Coronary artery (tissue), 2 donors: ENCODE measurements around the gene BTBD17.

ENCODE experiments used
- DNase-seq: peaks from one replicate; pipeline ENCODE4 v3.0.0-alpha.2; 2017; ENCODE audit warnings: low spot score
- H3K27ac ChIP-seq, 2 donors: fragments of 200-600 bp; sonication (generic); one replicate each; pipeline ENCODE4 v1.5.1; 2016 to 2019
- H3K4me3 ChIP-seq: fragments of 200-600 bp; sonication (generic); 2 replicates; pipeline ENCODE4 v1.5.1; 2016; ENCODE audit warnings: mild to moderate bottlenecking, moderate library complexity
- TF ChIP-seq, protein P1 (sequence below): fragments of 200-600 bp; sonication (generic); IDR thresholded peaks from one replicate; pipeline ENCODE4 v1.5.1; 2019; ENCODE audit warnings: antibody characterized with exemption

BTBD17 gene

DNA sequence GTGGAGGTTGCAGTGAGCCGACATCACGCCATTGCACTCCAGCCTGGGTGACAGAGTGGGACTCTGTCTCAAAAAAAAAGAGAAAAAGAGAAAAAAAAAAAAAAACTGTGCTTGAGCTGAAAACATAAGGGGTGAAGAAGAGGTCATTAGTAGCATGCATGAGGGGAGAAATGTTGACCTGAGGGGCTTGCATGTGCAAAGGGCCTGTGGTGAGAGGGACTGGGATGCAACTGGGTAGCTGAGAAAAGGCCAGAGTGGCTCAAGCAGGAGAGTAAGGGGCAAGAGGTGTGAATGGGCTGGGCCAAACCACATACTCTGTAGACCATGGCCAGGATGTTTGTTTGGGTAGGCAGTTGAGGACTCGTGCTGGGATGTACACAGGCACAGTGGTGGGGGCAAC lies 32.3 kb downstream of the BTBD17 start:
- no peak overlapping the region for H3K4me3 ChIP-seq
- DNase-seq = no peak
- H3K27ac ChIP-seq = no peak overlapping the region

DNA sequence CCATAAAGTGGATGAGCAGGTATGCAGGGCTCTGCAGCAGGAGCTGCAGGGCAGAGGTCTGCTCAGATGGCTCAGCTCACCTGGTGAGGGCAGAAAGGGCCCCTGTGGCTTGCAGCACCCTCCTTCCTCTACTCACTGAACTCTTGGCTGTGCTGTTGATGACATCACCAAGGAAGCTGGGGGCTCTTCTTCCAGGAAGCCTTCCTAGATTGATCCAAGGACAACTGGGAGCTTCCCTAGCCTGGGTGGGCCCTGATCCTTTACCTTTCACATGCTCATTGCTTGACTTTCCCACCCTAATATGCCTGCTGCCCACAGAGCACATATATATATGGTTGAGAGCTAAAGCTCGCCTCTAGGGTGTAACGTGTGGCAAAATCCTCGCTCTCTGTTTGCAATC lies 33.2 kb downstream of the BTBD17 start:
- H3K27ac ChIP-seq = no peak overlapping the region
- H3K4me3 ChIP-seq = no peak overlapping the region
- TF ChIP-seq, protein P1, sequence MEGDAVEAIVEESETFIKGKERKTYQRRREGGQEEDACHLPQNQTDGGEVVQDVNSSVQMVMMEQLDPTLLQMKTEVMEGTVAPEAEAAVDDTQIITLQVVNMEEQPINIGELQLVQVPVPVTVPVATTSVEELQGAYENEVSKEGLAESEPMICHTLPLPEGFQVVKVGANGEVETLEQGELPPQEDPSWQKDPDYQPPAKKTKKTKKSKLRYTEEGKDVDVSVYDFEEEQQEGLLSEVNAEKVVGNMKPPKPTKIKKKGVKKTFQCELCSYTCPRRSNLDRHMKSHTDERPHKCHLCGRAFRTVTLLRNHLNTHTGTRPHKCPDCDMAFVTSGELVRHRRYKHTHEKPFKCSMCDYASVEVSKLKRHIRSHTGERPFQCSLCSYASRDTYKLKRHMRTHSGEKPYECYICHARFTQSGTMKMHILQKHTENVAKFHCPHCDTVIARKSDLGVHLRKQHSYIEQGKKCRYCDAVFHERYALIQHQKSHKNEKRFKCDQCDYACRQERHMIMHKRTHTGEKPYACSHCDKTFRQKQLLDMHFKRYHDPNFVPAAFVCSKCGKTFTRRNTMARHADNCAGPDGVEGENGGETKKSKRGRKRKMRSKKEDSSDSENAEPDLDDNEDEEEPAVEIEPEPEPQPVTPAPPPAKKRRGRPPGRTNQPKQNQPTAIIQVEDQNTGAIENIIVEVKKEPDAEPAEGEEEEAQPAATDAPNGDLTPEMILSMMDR = no peak
- DNase-seq = no peak

More for the DNA sequence above, 32.3 kb downstream of the BTBD17 start:
- TF ChIP-seq, protein P1 = no peak

DNA sequence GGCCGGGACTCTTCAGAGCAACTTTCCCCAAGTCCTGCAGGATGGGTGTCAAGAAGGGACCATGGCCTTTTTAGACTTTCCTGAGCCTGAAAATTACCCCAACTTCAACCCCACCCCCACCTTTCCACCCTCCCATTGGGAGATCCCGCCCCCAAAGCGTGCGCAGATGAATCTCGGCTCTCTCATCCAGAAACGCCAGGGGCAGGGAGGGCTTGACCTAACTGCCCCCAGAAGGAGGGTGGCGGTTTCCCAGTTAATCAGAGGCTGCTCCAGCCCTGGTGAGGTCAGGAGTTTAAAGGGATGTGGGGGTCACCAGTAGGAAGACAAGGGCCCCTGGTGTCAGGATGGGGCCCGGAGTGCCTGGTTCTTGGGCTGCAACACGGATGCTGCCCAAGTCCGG lies 35.2 kb downstream of the BTBD17 start:
- TF ChIP-seq, protein P1 = no peak
- no peak for DNase-seq
- peak overlapping the region; percentile 70 for H3K4me3 ChIP-seq

DNA sequence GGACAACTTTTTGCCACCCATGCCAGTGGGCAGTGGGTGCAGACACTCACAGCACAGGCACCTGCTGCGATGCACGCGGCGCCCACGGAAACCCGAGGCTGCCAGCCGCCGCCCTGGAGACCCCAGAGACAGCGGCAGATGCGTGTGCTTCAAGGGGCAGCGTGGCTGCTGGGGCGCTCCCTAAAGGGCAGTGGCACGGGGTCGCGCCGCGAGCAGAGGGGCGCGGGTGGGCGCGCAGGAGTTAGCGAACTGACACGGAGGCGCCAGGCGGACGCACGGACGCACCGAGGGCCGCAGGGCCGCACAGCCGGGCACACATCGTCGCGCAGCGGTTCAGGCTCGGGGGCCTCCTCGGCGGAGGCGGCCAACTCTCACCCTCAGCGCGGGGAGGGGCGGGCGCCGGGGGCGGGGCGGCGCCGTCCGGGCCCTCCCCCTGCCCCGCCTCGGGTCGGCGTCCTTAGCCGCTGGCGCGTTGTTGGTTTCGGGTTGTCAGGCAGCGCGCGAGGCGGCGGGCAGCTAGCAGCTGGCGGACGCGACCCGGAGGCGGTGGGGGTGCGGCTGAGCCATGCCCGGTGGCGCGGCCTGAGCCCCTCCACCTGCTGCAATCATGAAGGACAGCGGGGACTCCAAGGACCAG lies 35.8 kb downstream of the BTBD17 start, which contains the start of gene KIF19:
Gene KIF19, plus strand, starts transcription at position 484 of the 637 bp plus-strand sequence. Its CDS starts 124 bp downstream, at position 608.
- TF ChIP-seq, protein P1 = no peak
- DNase-seq = no peak
- peak within 1 kb of the TSS; percentile 70 for H3K4me3 ChIP-seq

More for the DNA sequence above, 35.2 kb downstream of the BTBD17 start:
- no peak overlapping the region for H3K27ac ChIP-seq

DNA sequence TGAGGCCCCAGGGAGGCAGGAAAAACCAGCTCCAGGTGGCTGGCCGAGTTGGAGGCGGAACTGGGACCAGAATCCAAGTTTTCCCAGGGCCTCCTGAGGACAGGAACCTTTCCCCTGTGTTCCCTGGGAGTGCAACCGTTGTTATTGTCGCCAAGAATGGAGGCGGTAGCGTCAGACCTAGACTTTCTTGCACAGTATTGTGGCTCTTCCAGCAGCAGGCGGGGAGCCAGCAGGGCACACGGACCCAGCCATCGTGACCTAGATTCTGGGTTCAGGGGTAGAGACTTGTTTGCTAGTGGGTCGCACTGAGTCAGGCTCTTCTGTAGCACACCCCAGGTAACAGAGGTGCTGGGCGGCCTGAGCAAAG lies 36.3 kb downstream of the BTBD17 start:
- peak overlapping the region; percentile 70 for H3K4me3 ChIP-seq
- TF ChIP-seq, protein P1 = no peak
- no peak overlapping the region for H3K27ac ChIP-seq
- DNase-seq = no peak

More for the DNA sequence above, 35.8 kb downstream of the BTBD17 start, which contains the start of gene KIF19:
- H3K27ac ChIP-seq = no peak within 1 kb of the TSS

DNA sequence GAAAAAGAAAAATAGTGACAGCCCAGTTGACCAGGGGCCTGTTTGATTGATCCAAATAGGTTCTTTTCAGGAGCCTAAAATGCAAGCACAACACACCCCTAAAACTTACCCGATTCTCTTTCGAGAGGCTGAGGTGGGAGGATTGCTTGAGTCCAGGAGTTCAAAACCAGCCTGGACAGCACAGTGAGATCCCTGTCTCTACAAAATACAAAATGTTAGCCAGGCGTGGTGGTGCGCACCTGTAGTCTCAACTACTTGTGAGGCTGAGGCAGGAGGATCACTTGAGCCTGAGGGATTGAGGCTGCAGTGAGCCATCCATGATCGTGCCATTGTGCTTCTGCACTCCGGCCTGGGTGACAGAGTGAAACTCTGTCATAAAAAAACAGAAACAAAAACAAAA lies 37.1 kb downstream of the BTBD17 start:
- TF ChIP-seq, protein P1 = no peak
- Histone ChIP-seq H3K27ac (no peak overlapping the region), H3K4me3 (no peak overlapping the region)
- DNase-seq = no peak

DNA sequence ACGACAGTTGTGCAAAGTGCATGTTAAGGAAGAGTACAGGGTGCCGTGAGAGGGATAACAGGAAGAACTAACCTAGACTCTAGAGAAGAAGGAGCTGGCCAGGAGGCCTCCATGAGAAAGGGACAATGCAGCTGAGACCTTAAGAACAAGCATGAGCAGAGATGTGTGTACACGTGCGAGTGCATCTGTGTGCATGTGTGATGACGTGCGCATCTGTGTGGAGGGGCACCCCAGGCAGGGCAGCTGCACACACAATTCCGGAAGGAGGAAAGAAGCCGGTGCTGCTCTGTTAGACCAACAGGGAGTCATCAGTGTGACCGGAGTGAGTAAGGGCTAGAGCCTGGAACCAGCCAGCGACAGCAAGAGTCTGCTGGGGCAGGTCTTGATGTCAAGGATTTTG lies 43.3 kb downstream of the BTBD17 start:
- TF ChIP-seq, protein P1 = no peak
- Histone ChIP-seq H3K4me3 (no peak overlapping the region), H3K27ac (no peak overlapping the region)
- no peak for DNase-seq
